Parathyroid adenoma (tissue), 2 donors: ENCODE measurements around the gene HTR3A.

Experiments
- H2AFZ ChIP-seq: fragments of 300-600 bp; sonication (generic); one replicate; pipeline ENCODE4 v1.7.0; 2017; ENCODE audit warnings: antibody characterized with exemption, mild to moderate bottlenecking
- H3K27ac ChIP-seq: fragments of 300-600 bp; sonication (generic); one replicate; pipeline ENCODE4 v1.7.0; 2017
- H3K27me3 ChIP-seq: fragments of 300-600 bp; sonication (generic); one replicate; pipeline ENCODE4 v1.7.0; 2017; ENCODE audit warnings: low read length; ENCODE audit not compliant: control insufficient read depth, insufficient read depth
- H3K36me3 ChIP-seq: fragments of 300-600 bp; sonication (generic); one replicate; pipeline ENCODE4 v1.7.0; 2017; ENCODE audit warnings: low read length; ENCODE audit not compliant: control insufficient read depth, insufficient read depth
- H3K4me1 ChIP-seq: fragments of 300-600 bp; sonication (generic); one replicate; pipeline ENCODE4 v1.7.0; 2017; ENCODE audit warnings: control low read depth
- H3K4me2 ChIP-seq: fragments of 300-600 bp; sonication (generic); one replicate; pipeline ENCODE4 v1.7.0; 2017; ENCODE audit warnings: low read length
- H3K4me3 ChIP-seq: fragments of 300-600 bp; sonication (generic); one replicate; pipeline ENCODE4 v1.7.0; 2017; ENCODE audit warnings: low read depth, low read length
- H3K79me2 ChIP-seq: fragments of 300-600 bp; sonication (generic); one replicate; pipeline ENCODE4 v1.7.0; 2017; ENCODE audit warnings: control low read depth
- H3K9ac ChIP-seq: fragments of 300-600 bp; sonication (generic); one replicate; pipeline ENCODE4 v1.7.0; 2017; ENCODE audit warnings: mild to moderate bottlenecking
- H3K9me3 ChIP-seq: fragments of 300-600 bp; sonication (generic); one replicate; pipeline ENCODE4 v1.7.0; 2017; ENCODE audit warnings: low read length; ENCODE audit not compliant: control insufficient read depth
- TF ChIP-seq, protein P1 (sequence below): fragments of 300-600 bp; sonication (generic); IDR thresholded peaks from one replicate; pipeline ENCODE4 v1.7.0; 2017; ENCODE audit warnings: antibody characterized with exemption, mild to moderate bottlenecking
- donor health status: primary hyperparathyroidism.

HTR3A gene

DNA sequence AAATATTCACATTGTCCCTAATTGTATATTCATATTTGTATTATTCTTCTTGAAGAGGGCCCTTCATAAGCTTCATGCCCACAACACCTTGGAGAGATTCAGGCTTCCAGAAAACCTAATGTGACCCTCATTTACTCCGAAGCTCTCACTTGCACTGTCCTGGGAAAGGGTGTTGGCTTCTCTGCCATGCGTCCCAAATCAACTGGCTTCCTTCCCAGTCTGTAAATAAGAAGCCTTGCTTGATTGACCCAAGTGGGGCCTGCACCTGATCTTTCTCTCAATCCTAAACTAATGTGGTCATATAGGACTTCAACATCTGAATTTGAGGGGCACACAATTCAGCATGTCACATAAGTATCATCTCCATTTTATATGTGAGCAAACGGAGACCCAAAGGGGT is 44.1 kb downstream of the HTR3A start:
- Histone ChIP-seq H3K27me3 (no peaks in the 10 kb centered on the region), H3K9ac (no peak overlapping the region), H3K4me2 (no peak overlapping the region), H3K4me1 (no peaks in the 10 kb centered on the region), H3K27ac (no peak overlapping the region), H3K9me3 (no peaks in the 10 kb centered on the region), H3K79me2 (no peaks in the 10 kb centered on the region), H3K36me3 (no peaks in the 10 kb centered on the region), H2AFZ (no peak overlapping the region), H3K4me3 (no peak overlapping the region)
- TF ChIP-seq, protein P1, sequence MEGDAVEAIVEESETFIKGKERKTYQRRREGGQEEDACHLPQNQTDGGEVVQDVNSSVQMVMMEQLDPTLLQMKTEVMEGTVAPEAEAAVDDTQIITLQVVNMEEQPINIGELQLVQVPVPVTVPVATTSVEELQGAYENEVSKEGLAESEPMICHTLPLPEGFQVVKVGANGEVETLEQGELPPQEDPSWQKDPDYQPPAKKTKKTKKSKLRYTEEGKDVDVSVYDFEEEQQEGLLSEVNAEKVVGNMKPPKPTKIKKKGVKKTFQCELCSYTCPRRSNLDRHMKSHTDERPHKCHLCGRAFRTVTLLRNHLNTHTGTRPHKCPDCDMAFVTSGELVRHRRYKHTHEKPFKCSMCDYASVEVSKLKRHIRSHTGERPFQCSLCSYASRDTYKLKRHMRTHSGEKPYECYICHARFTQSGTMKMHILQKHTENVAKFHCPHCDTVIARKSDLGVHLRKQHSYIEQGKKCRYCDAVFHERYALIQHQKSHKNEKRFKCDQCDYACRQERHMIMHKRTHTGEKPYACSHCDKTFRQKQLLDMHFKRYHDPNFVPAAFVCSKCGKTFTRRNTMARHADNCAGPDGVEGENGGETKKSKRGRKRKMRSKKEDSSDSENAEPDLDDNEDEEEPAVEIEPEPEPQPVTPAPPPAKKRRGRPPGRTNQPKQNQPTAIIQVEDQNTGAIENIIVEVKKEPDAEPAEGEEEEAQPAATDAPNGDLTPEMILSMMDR, result no peak

DNA sequence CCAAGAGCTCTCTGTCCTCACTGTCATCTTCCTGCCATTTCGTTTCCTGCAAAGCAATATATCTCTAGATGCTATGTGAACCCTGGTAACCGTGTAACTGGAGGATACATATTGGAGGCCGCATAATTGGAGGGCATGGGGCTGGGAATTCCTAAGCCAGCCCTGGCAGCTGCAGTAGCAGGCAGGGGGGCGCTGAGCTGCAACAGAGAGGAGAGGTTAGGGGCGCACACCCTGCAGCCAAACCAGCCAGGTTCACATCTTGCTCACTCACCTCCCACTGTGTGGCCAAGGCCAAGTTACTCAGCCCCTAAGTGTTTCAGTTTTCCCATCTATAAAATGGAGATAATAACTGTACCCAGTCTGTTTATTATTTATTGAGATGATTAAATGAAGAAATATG is 44.7 kb downstream of the HTR3A start:
- H3K27me3 ChIP-seq, result no peaks in the 10 kb centered on the region
- TF ChIP-seq, protein P1, result no peak
- H3K4me3 ChIP-seq, result no peak overlapping the region
- H3K36me3 ChIP-seq, result no peaks in the 10 kb centered on the region
- H2AFZ ChIP-seq, result no peak overlapping the region
- H3K27ac ChIP-seq, result no peak overlapping the region
- H3K9me3 ChIP-seq, result no peaks in the 10 kb centered on the region
- H3K4me1 ChIP-seq, result no peaks in the 10 kb centered on the region
- H3K79me2 ChIP-seq, result no peaks in the 10 kb centered on the region
- H3K9ac ChIP-seq, result no peak overlapping the region
- no peak overlapping the region for H3K4me2 ChIP-seq

GRCh38 chr11:114025329-114025907 is 50.5 kb downstream of the HTR3A start:
- no peaks in the 10 kb centered on the region for H3K27me3 ChIP-seq
- no peaks in the 10 kb centered on the region for H3K36me3 ChIP-seq
- no peak overlapping the region for H2AFZ ChIP-seq
- H3K27ac ChIP-seq, result no peak overlapping the region
- H3K4me2 ChIP-seq, result no peak overlapping the region
- no peak overlapping the region for H3K4me3 ChIP-seq
- TF ChIP-seq, protein P1, result no peak
- no peaks in the 10 kb centered on the region for H3K79me2 ChIP-seq
- no peaks in the 10 kb centered on the region for H3K9me3 ChIP-seq
- H3K9ac ChIP-seq, result no peak overlapping the region
- no peaks in the 10 kb centered on the region for H3K4me1 ChIP-seq

DNA sequence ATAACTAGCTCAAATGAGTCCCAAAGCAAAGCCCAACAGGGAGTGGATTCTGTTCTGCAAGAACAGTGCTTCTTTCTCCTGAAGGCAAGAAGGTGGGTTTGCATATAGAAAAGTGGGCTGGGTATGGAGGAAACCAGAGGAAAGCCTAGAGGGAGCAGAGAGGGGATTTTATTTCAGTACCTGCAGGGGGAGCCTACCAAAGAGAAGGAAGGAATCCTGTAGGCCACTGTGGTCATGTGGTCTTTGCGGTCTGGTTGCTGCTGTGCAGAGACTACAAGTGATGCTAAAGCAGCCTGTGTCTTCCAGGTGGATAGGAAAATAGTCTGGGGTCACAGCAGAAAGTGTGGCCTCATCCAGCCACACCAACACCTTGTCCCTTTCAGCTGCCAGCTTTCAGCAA is 51.4 kb downstream of the HTR3A start:
- Histone ChIP-seq H2AFZ (no peak overlapping the region), H3K36me3 (no peaks in the 10 kb centered on the region), H3K79me2 (no peaks in the 10 kb centered on the region), H3K27ac (no peak overlapping the region), H3K9ac (no peak overlapping the region), H3K4me2 (no peak overlapping the region), H3K4me1 (no peaks in the 10 kb centered on the region), H3K9me3 (no peaks in the 10 kb centered on the region), H3K27me3 (no peaks in the 10 kb centered on the region), H3K4me3 (no peak overlapping the region)
- TF ChIP-seq, protein P1, result no peak

- H3K4me3 ChIP-seq, result no peak overlapping the region
- H3K27ac ChIP-seq, result no peak overlapping the region
- no peak overlapping the region for H3K4me2 ChIP-seq
- TF ChIP-seq, protein P1, result no peak
- no peaks in the 10 kb centered on the region for H3K4me1 ChIP-seq
- no peaks in the 10 kb centered on the region for H3K79me2 ChIP-seq
- no peaks in the 10 kb centered on the region for H3K9me3 ChIP-seq
- no peaks in the 10 kb centered on the region for H3K36me3 ChIP-seq
- no peak overlapping the region for H2AFZ ChIP-seq
- H3K9ac ChIP-seq, result no peak overlapping the region
- H3K27me3 ChIP-seq, result no peaks in the 10 kb centered on the region
These were observed 52.5 kb downstream of the HTR3A start for GRCh38 chr11:114027391-114027790.
